Lower leg skin (tissue), 4 donors: ENCODE results near the gene COL13A1. TPM values are rescaled to one million over a fixed set of nuclear protein-coding genes. Genes with fewer than 3 reads are reported as not detected.

Experiments used
- DNase-seq, 2 donors: peaks; one replicate each; pipeline ENCODE4 v3.0.0-alpha.2; 2019; ENCODE audit warnings: low spot score in 2 of 2
- H3K4me3 ChIP-seq: fragments of 200-600 bp; sonication (generic); 2 replicates; pipeline ENCODE4 v1.5.1; 2017; ENCODE audit warnings: mild to moderate bottlenecking, low read depth; ENCODE audit not compliant: poor library complexity, severe bottlenecking
- CTCF ChIP-seq, 3 donors: fragments of 450-650 bp; IDR thresholded peaks; one replicate each; pipeline ENCODE4 v1.5.1; 2016; ENCODE audit warnings: antibody characterized with exemption in 3 of 3, mild to moderate bottlenecking in 3 of 3, moderate library complexity in 2 of 3
- POLR2A ChIP-seq, 2 donors: fragments of 450-650 bp; IDR thresholded peaks; one replicate each; pipeline ENCODE4 v1.6.1; 2016 to 2017; ENCODE audit warnings: antibody characterized with exemption in 2 of 2, mild to moderate bottlenecking in 1 of 2, moderate library complexity in 1 of 2
- WGBS, 2 donors: methylation state at CpG; one replicate each; pipeline ENCODE4 v1.1.5; 2018; 5-methylcytosine and 5-hydroxymethylcytosine counted together
- intact Hi-C: fragments of 100-400 bp; cut with DNase I; formaldehyde crosslinking; loops from one replicate; pipeline ENCODE4 v1.15.0; 2023; ENCODE audit warnings: low total_unique reads
- total RNA-seq, 4 donors: library from RNA; depleted of rRNA; stranded (reverse); fragments of >200 nt; gene quantifications; one replicate each; pipeline ENCODE4 v1.1.0, GENCODE V29; 2016

COL13A1 gene
- total RNA-seq, 4 donors from 2014 or later = 0.93 to 2.3 (median 1.3) TPM

- intact Hi-C loops = no loop called here
- TF ChIP-seq CTCF (IDR thresholded peaks at IDR 0.05) (no peak), POLR2A (IDR thresholded peaks at IDR 0.05) (no peak)
- H3K4me3 ChIP-seq = no peak overlapping the region
- WGBS, 2 donors = 72 to 75% methylated on average over 2 to 4 of the region's 6 CpGs
- no peak for DNase-seq
These were observed 35.0 kb downstream of the COL13A1 start for GRCh38 chr10:69836731-69837030.

- no peak for DNase-seq
- intact Hi-C loops = no loop called here
- TF ChIP-seq CTCF (IDR thresholded peaks at IDR 0.05) = no peak
- TF ChIP-seq POLR2A (IDR thresholded peaks at IDR 0.05) = no peak
- 85 to 90% methylated on average over 5 of the region's 5 CpGs for WGBS, 2 donors
- H3K4me3 ChIP-seq = no peak overlapping the region
These were observed 35.6 kb downstream of the COL13A1 start for GRCh38 chr10:69837261-69837660.

- no peak overlapping the region for H3K4me3 ChIP-seq
- no peak for DNase-seq
- intact Hi-C loops = no loop called here
- no peak for TF ChIP-seq POLR2A (IDR thresholded peaks at IDR 0.05)
- no peak for TF ChIP-seq CTCF (IDR thresholded peaks at IDR 0.05)
- WGBS, 2 donors = 88 to 95% methylated on average over 5 of the region's 5 CpGs
These were observed 36.7 kb downstream of the COL13A1 start for GRCh38 chr10:69838418-69838817.

- 92 to 93% methylated on average over 11 of the region's 11 CpGs for WGBS, 2 donors
- intact Hi-C loops = no loop called here
- TF ChIP-seq CTCF (IDR thresholded peaks at IDR 0.05) (no peak), POLR2A (IDR thresholded peaks at IDR 0.05) (no peak)
- no peak for DNase-seq
- H3K4me3 ChIP-seq = no peak overlapping the region
These were observed 37.1 kb downstream of the COL13A1 start for GRCh38 chr10:69838853-69839252.

GRCh38 chr10:69839696-69840345 is 38.1 kb downstream of the COL13A1 start:
- intact Hi-C loops = no loop called here
- TF ChIP-seq POLR2A (IDR thresholded peaks at IDR 0.05) = no peak
- no peak for TF ChIP-seq CTCF (IDR thresholded peaks at IDR 0.05)
- H3K4me3 ChIP-seq = no peak overlapping the region
- DNase-seq = no peak
- 82 to 84% methylated on average over 17 of the region's 17 CpGs for WGBS, 2 donors

GRCh38 chr10:69840773-69841172 is 39.1 kb downstream of the COL13A1 start:
- no peak for DNase-seq
- intact Hi-C loops = no loop called here
- 83 to 85% methylated on average over 9 of the region's 9 CpGs for WGBS, 2 donors
- TF ChIP-seq POLR2A (IDR thresholded peaks at IDR 0.05) = no peak
- no peak for TF ChIP-seq CTCF (IDR thresholded peaks at IDR 0.05)
- no peak overlapping the region for H3K4me3 ChIP-seq
